NCI-H146 treated with DMSO at 0.1 percent for 48 hours (cell line): Measurements from ENCODE around the gene SPATA9.
"Not testable (repeated sequence)": the region's sequence is repeated elsewhere in the genome, so short reads cannot be mapped to it uniquely, and the experiment has no call there.

Source experiments
- DNase-seq: peaks from one replicate; lab custom pipeline; 2025; ENCODE audit not compliant: unreplicated experiment; lab: John Stamatoyannopoulos, UW

The SPATA9 gene

DNA sequence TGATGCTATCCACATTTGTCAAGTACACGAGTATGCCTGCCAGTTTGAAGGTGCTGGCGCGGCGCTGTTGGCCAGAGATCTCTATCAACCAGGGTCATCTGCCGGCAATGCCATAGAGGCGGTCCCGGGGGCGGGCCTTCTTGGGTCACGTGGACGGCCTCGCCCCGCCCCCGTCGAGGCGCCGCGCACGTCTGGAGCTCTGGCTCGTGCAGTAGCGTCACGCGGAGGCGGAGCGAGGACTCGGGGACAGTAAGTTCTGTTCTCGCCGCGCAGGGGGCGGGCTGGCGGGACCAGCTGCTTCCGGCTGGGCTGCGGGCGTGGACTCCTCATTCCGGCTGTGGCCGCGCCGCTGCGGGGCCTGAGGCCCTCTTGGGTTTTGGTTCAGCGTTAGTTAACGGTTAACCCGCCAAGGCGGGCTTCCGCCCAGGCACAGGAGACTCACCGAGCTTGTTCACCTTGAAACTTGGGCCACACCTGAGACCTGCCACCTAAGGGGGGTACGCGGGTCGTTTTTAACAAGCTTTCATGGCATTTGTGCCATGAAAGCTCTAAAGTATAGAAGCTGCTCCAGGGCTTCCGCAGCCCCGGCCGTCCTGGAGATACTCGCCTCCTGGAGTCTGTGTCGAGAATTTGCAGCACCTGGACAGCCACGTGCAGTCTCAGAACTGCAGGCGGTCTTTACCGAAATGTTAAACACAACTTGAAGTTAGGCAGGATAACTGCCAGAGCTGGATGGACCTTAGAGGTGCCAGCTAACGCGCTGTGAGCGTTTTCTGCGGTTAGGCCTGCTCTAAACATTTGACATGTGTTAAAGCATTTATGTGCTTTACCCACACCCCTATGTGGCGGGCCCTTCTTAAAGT is 36.0 kb downstream of the SPATA9 start, which contains the start of gene RFESD:
RFESD (plus strand) TSS at position 209 of the 863 bp plus-strand sequence. CDS start 5,495 bp downstream, outside the sequence.
- peak; percentile 78 for DNase-seq

- not testable (repeated sequence) for DNase-seq
These were observed 36.6 kb downstream of the SPATA9 start for GRCh38 chr5:95646226-95646568.

DNA sequence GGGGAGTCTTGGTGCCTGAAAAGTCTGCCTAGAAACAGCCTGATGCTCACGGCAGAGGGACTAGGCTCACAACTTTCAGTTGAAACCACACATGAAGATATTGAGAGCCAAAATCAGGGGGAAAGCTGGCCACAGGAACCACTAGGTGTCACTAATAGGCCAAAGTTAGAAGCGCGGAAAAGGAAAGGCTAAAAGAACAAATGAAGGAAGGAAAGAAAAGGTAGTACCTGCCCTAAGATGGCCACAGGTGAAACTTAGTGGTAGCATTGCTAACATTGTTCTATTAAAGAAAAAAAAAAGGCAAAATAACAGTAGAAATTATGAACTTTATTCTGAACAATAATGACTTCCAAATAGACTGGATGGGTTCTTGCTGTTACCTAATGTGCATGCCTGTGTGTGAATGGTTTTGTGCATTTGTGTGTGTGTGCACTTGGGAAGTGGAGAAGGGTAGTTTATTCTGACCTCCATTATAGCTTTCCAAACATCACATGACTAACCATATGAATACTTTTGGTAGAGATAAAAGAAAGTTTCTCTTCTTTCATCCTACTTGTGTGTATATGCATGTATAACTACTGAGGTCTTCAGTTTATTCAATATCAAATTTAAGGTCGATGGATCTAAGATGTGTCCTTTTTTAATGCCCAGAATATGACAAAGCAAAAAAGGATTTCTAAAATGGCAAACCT is 38.3 kb downstream of the SPATA9 start:
- peak; percentile 15 for DNase-seq

- no peak for DNase-seq
These were observed 39.6 kb downstream of the SPATA9 start for GRCh38 chr5:95643152-95643551.

DNA sequence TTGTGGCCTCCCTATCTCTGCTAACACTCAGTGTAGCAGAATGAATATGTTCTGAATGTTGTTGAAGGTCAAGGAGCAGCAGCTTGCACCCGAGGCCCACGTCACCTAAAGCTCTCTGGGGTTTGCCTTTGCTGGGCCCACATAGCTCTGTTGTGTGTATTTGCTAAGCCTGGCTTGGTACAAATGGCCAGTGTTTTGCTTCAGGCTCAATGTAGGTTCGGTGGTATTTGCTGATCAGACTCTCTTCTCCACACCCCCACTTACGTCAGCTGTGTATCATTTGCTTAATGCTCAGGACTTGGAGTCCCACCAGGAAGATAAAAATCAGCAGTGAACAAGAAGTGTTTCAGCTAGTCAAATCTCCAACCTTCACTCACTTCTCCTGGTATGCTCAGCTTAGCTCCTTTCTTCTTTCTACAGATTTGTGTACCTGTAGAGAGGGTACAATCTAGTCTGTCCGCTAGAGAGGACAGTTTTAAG is 41.0 kb downstream of the SPATA9 start:
- no peak for DNase-seq

DNA sequence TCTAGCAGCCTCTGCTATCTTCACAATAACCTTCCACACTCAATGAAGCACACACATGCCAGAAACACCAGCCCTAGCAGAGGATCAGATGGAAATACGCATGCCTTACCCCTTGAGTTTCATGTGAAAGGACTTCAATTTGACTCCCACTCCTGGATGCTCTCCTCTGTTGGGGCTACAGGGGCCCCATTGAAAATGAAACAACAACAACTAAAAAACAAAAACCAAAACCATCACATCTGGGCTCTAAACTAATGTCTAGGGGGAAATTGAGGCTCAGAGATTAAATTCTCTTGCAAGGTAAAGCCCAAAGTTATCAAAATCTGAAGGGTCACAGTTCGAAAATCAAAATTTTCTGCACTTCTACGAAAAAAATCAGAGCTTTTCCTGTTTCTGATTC is 44.2 kb downstream of the SPATA9 start:
- DNase-seq: no peak

DNA sequence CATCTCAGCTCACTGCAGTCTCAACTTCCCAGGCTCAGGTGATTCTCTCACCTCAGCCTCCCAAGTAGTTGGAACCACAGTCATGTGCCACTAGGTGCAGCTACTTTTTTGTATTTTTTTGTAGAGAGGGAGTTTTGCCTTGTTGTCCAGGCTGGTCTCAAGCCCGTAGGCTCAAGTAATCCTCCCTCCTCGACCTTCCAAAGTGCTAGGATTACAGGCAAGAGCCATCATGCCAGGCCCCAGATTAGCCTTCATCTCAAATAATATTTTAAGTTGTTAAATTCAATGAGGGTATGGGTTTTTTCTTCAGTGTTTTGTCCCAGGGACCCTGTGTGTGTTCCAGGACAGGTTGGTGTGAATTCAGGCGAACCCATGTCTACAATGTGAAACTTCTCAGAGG is 48.7 kb downstream of the SPATA9 start:
- DNase-seq: no peak

- DNase-seq: no peak
These were observed 49.1 kb downstream of the SPATA9 start for GRCh38 chr5:95633671-95634070.

DNA sequence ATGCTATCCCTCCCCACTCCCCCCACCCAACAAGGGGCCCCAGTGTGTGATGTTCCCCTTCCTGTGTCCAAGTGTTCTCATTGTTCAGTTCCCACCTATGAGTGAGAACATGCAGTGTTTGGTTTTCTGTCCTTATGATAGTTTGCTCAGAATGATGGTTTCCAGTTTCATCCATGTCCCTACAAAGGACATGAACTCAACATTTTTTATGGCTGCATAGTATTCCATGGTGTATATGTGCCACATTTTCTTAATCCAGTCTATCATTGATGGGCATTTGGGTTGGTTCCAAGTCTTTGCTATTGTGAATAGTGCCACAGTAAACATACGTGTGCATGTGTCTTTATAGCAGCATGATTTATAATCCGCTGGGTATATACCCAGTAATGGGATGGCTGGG is 49.8 kb downstream of the SPATA9 start:
- DNase-seq: not testable (repeated sequence)

DNA sequence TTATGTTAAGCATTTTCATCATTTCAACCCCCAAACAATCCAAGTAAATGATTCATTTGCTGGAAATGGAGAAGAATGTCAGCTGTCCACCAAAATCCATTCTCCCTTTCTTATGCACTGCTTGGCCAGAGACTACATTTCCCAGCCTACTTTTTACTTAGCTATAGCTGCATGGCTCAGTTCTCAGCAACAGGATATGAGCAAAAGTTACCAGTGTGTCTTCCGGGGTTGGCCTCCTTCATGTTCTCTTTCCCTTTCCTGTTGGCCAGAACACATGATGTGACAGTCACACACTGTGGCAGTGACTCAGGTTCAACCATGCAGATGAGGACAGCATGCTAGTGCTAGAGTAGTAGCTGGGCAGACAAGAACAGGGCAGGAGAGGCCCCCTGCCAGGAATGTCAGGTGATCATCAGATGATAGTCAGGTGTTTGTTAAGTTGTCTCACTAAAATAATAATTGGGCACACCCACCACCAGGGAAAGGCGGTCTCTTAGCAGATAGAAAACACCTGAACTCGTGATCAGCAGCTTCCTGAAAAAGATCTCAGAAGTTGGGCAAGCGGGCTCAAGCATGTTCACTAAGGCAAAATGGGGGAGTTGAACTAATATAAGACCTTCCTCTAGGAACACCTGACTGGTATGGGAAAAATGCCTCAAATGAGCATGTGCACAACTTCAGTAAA is 50.7 kb downstream of the SPATA9 start:
- no peak for DNase-seq

DNA sequence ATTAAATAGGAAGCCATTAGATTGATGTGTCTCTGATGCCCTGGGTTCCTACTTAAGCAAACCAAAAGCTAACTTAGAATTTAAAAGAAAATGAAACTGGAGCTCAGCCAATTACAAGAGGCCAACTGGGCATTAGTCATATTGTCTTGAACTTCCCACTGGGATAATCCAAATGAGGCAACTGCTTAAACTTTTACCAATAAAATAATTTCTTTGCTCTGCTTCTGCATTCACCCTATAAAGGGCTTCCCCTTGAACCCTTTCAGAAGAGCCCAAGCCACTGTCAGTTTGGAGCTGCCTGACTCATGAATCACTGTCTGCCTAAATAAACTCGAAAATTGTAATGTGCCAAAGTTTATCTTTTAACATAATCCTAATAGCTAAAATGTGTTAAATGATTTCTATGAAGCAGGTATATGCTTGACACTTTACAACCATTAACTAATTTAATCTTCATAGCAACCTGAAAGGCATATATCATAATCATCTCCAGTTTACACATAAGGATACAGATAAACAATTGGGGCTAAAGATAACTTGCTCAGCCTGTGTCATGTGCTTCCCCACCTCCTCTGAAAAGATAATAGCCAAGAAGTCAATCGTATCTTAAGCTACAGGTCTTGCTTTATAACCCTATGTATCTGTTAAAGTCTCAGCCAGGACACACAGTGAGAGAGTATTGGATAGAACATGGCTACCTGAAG is 51.4 kb downstream of the SPATA9 start:
- no peak for DNase-seq

- DNase-seq: no peak
These were observed 52.3 kb downstream of the SPATA9 start for GRCh38 chr5:95630394-95630917.

GRCh38 chr5:95628933-95629332 is 53.9 kb downstream of the SPATA9 start:
- no peak for DNase-seq

GRCh38 chr5:95627971-95628810 is 54.6 kb downstream of the SPATA9 start:
- DNase-seq: no peak

GRCh38 chr5:95626701-95627100 is 56.1 kb downstream of the SPATA9 start:
- DNase-seq: no peak

- DNase-seq: no peak
These were observed 58.4 kb downstream of the SPATA9 start for GRCh38 chr5:95624368-95624767.

DNA sequence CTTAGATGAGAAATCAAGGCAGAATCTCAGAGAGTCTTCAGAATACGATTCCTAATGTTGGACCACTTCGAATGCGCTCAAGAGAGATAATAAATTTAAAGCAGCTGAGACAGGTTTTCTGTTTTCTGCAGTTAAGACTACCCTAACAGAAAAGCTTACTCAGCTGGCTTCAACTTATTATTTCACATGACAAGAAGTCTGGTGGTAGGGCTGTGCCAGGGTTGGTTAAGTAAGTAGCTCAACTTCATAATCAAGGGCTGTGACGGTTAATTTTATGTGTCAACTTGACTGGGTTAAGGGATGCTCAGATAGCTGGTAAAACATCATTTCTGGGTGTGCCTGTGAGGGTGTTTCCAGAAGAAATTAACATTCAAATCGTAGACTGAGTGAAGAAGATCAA is 59.1 kb downstream of the SPATA9 start:
- no peak for DNase-seq

GRCh38 chr5:95621839-95622629 is 60.8 kb downstream of the SPATA9 start:
- DNase-seq: peak; percentile 1
